NK-92 (cell line): ENCODE measurements around the gene CDC37L1.

Experiments
- DNase-seq: peaks from one replicate; lab custom pipeline; 2025; ENCODE audit not compliant: unreplicated experiment; lab: John Stamatoyannopoulos, UW

The CDC37L1 gene

GRCh38 chr9:4713849-4714248, 34.5 kb downstream of the CDC37L1 start:
- no peak for DNase-seq

GRCh38 chr9:4714266-4715016, 35.1 kb downstream of the CDC37L1 start:
- DNase-seq, result no peak

- DNase-seq, result no peak
These were observed 36.8 kb downstream of the CDC37L1 start for GRCh38 chr9:4716163-4716562.

GRCh38 chr9:4717815-4718214, 38.4 kb downstream of the CDC37L1 start:
- no peak for DNase-seq

- DNase-seq, result no peak
These were observed 39.5 kb downstream of the CDC37L1 start for GRCh38 chr9:4718911-4719310.

- no peak for DNase-seq
These were observed 42.4 kb downstream of the CDC37L1 start for GRCh38 chr9:4721736-4722135.

GRCh38 chr9:4725706-4726442, 46.5 kb downstream of the CDC37L1 start:
- DNase-seq, result no peak

GRCh38 chr9:4727593-4727992, 48.2 kb downstream of the CDC37L1 start:
- no peak for DNase-seq

- DNase-seq, result no peak
These were observed 53.5 kb downstream of the CDC37L1 start for GRCh38 chr9:4732890-4733289.

GRCh38 chr9:4734150-4734549, 54.8 kb downstream of the CDC37L1 start:
- DNase-seq, result no peak

- no peak for DNase-seq
These were observed 59.7 kb downstream of the CDC37L1 start for GRCh38 chr9:4738866-4739586.

GRCh38 chr9:4739587-4740387, 60.4 kb downstream of the CDC37L1 start:
- DNase-seq, result no peak

GRCh38 chr9:4740388-4740637, 60.9 kb downstream of the CDC37L1 start:
- no peak for DNase-seq

- peak; percentile 32 for DNase-seq
These were observed 61.4 kb downstream of the CDC37L1 start, which contains the start of gene AK3 for GRCh38 chr9:4740638-4741364. Gene AK3, minus strand, starts transcription at chr9:4741202. Its CDS starts 115 bp downstream, at chr9:4741087.

GRCh38 chr9:4741365-4742089, 62.2 kb downstream of the CDC37L1 start:
- DNase-seq, result no peak

GRCh38 chr9:4742246-4742645, 62.9 kb downstream of the CDC37L1 start:
- DNase-seq, result no peak

- no peak for DNase-seq
These were observed 63.9 kb downstream of the CDC37L1 start for GRCh38 chr9:4743131-4743875.

GRCh38 chr9:4746278-4747030, 67.1 kb downstream of the CDC37L1 start:
- no peak for DNase-seq
